Measurements from ENCODE around the gene NOC2L.
A peak's percentile ranks its signal among the peaks of the same experiment; 100 is the strongest.
"Not testable (repeated sequence)": the region's sequence is repeated elsewhere in the genome, so short reads cannot be mapped to it uniquely, and the experiment has no call there.

The NOC2L gene

DNA sequence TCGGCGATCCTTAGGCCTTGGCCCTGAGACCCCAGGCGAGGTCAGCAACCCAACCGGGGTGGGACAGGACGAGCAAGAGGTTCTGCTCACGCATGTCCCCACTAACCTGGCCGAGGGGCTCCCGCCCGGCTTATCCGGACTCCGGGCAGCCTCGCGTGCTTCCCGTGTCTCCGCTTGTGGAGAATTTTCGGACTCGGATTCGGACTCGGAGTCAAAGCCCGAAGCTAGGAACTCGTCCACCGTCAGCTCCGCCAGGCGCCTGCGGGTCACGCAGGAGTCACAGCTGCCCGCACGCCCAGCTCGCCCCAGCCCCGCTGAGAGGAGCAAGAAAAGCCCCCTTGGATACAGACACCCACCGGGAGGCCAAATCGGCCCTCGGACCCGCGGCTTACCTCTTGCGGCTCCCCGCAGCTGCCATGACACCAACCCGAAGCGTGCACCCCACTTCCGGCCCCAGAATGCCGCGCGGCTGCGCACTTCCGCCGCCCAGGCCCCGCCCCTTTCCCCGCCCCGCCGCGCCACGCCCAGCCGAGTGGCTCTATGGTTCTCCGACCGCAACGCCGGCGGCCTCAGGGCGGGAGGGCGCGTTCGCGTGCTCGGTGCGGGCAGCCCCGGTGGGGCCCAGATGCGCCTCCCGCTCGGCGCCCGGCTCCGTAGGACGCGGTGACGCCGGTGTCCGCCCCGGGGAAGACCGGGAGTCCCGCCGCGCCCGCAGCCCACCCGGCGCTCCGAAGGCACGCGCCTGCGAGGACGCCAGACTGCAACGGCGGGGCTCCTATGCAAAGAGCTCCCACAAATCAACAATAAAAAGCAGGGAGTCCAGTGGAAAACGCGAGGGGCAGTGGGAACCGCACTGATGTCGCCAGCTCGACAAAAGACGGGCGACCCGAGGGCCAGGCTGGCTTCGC lies at the start of gene NOC2L:
Gene NOC2L, minus strand, starts transcription at position 434 of the 908 bp plus-strand sequence. Its CDS starts 16 bp downstream, at position 418.
- peak; percentile 94 for DNase-seq (ENCODE audit: low read depth)

DNA sequence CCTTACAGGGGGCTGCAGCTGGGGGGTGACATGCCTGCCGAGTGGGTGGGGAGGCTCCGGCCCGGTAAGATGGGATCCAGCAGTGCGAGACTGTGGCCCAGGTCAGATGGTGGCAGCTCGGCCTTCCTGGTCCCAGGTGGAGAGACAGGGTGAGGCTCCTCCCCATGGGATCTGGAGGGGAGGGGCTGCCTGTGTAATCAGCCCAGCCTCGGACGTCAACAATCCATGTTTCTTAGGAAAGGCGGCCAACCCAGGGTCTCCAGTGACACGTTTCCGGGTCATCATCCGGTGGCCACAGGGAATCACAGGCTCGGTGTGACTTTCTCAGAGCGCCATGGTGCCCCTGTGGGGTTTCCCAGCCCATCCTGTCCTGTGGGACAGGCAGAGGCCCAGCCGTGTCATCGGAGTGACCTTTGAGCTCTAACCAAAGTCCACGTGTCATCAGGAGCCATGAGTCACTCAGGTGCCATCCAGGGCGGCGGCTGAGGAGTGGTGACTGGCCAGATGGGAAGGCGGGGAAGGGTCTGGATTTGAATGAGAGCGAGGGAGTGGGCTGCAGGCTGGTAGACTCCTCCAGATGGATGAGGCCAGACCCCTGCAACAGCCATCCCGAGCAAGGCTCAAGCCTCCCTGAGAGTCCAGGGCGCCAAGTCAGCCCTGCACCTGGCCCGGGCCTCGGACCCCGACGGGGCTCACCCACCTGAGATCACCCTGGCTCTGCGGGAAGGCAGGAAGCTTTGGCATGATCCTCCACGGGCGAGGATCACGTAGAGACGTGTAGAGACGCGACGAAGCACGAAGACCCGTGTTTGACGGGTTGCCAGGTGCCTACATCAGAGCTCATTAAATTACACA lies 47.5 kb upstream of the NOC2L start:
- no peak for DNase-seq (ENCODE audit: low read depth)

DNA sequence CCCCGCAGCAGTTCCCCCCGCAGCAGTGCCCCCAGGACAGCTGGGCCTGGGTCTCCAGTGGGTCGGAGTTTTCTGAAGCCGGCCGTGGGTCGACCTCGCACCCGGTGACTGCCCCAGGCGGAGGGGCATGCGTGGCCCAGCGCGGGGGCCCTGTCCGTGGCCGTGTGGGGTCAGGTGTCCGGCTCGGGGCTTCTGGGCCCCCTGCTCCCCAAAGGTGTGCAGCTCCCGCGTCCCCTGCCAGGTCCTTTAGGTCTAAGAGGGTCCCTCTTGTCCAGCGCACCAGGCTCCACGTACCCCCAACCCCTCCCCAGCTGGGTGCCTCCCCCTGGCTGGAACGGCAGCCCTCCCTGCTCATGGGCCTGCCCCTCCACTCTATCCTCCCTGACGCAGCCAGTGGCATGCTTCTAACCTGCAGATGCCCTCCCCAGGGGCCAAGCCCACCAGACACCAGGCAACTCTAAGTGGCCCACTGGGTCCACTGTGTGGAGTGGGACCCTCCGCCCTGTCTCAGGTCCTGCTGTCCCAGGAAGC lies 46.8 kb upstream of the NOC2L start:
- no peak for DNase-seq (ENCODE audit: low read depth)

DNA sequence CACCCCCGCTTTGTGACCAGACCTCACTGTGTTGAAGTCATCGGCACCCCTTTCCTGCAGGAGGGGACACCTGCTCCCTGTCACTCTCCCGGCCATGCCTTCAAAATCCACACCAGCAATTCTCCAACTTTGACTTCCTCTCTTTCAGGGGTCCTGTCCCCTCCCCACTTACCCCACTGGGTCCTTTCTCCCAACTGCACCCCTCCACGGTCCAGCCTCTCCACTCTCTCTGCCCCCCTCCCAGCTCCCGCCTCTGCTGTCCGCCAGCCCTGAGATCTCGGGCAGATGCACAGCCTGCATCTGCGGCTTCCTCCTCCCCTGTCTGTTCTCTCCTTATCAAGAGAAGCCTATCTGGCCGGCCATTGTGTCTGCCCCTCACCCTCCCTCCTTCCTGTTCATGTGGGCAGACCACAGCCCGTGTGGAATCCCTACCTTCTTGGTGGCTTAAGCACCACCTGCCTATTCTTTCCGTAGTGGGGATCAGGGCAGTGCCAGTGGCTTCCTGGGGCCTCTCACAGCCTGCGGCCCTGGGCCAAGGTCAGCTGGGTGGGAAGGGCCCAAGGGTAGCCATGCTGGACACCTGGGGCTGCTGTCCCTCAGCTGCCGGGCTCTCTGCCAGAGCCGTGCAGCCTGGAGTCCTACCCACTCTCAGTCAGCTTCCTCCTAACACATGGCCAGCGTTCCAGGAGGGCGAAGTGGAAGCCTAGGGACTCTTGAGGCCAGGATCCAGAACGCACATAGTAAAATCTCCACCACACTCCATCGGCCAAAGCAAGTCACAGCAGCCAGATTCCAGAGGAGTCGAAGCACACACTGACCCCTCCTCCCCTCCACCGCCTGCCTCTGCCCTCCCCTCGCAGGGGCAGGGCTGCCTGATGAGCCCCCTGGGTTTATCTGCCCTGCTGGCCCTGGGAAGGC lies 46.0 kb upstream of the NOC2L start:
- peak; percentile 28 for DNase-seq (ENCODE audit: low read depth)

DNA sequence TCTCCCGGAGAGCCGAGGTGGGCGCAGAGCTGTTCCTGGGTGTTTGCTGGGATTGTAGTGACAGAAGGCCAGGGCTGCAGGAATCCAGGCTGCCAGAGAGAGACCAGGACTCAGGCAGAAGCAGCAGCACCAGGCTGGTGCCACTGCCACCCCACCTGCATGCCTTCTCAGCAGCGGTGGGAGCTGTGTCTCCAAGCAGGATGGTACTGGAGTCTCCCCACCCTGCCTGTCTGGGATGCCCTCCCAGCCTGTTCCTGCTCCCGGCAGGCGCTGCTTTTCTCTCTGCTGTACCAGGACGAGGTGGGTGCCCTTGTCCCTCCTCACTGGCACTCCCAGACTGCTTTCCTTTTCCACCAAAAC lies 45.3 kb upstream of the NOC2L start:
- no peak for DNase-seq (ENCODE audit: low read depth)

DNA sequence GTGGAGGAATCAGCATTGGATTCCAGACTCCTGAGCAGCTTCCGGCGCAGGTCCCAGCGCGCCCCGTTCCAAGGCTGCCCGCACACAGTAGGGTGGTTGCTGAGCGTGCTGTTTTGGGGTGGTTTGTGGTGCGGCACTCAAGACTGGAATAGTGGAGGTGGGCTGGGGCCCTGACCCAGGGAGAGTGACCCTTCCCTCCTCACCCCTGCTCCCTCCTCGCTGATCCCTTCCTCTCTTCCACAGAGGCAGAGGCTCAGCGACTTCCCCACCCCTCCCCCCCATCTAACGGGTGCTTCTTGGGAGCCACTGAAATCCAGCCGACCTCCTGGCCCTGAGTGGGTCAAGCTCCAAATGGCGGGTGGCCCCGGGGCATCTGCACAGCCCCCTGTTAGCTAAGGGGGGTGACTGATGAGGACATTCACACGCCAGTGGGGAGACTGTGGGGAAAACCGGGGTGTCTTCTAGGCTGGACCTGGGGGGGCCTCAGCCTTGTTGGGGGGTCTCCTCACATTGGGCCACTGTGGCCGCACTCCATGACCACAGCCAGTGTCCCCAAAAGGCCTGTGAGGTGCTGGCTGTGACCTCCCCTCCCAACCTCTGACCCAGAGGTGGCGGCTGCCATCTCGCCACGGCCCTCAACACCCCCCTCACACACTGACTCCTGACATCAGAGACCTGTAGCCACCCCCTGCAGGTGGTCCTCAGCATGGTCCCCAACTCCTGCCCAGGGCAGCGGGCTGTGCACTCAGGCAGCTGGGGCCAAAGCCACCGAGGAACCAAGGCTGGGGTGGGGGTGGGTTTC lies 44.8 kb upstream of the NOC2L start:
- no peak for DNase-seq (ENCODE audit: low read depth)

DNA sequence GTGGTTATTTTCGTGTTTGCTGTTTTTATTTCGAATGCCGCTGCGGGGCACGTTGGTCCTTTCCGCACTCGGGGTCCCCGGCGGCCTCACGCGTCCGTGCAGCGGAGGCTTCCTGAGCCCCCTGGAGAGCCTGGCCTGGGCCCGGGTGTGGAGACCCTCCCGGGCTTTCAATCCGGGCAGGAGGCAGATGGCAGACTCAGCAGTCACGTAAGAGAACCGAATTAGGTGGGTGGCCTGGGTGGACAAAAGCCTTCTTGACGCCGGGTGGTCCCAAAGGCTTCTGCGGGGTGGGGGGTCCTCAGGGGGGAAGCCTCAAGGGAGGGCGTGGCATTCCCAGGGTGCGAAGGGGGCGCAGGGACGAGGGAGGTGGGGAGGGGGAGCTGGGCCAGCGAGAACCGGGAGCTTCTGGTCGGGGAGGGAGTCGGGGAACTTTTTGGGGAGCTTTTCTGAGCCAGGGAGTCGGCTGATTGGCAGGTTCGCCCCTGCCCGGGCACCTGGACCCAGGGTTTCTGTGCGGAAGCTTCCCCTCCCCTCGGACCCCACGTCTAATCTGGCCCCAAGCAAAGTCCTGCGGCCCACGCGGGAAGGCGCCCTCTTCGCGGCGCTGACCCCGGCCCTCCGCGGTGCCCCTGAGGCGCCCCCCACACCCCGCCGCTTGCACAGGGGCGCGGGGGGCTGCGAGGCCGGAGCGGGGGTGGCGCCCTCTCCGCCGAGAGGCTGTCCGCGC lies 42.2 kb upstream of the NOC2L start:
- no peak for DNase-seq (ENCODE audit: low read depth)

DNA sequence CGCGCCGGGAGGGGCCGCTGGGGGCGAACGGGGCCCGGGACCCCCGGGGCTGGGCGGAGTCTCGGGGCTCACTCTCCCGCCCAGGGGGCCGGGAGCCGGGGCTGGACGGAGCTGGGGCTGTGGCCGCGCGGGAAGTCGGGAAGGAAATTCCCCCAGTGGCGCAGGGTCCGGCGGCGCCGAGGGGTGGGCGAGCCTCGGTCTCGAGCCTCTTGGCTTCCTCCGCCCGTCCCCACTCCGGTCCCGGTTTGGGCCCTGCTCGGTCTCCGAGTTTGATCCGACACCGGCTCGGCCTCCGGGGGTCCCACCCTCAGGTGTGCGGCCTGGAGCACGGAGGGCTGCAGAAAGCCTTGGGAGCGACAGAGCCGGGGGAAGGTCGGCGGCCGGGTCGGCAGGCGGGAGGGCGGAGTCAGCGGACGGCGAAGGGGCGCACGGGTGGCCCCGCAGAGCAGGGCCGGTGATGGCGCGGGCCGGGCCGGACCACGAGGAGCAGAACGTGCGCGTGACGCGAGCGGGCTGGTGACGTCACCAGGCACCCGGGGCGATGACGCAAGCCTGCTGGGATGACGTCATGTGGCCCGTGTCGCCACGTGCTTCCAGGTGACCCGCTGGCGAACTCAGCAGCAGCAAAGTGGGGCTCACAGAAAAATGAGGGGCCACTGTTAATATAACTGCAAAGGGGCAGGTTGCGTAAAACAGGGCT lies 41.5 kb upstream of the NOC2L start:
- DNase-seq (ENCODE audit: low read depth), result peak; percentile 73

DNA sequence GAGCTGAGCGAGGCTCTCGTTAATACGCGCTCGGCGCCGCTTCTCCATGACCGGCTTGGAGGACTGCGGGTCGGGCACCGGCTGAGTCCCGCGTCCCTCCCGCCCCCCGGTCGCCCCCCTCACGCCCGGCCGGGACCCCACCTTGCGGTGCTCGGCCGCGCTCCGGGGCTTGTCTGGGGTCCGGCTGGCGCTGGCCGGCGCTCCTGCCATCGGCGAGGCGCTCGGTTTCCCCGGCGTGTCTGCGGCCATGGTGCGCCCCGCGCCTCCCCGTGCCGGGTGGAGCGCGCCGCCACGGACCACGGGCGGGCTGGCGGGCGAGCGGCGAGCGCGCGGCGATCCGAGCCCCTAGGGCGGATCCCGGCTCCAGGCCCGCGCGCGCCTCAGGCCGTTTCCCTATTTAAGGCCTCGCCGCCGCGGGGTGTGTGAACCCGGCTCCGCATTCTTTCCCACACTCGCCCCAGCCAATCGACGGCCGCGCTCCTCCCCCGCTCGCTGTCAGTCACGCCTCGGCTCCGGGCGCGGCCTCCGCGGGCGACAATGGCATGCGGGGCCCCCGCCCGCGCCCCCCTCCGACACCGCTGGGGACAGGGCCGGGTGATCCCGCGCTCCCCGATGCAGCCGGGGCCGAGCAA lies 40.8 kb upstream of the NOC2L start, which contains the start of gene HES4:
Gene HES4, minus strand, starts transcription at position 373 of the 632 bp plus-strand sequence. Its CDS starts 124 bp downstream, at position 249.
- DNase-seq (ENCODE audit: low read depth), result peak; percentile 92

DNA sequence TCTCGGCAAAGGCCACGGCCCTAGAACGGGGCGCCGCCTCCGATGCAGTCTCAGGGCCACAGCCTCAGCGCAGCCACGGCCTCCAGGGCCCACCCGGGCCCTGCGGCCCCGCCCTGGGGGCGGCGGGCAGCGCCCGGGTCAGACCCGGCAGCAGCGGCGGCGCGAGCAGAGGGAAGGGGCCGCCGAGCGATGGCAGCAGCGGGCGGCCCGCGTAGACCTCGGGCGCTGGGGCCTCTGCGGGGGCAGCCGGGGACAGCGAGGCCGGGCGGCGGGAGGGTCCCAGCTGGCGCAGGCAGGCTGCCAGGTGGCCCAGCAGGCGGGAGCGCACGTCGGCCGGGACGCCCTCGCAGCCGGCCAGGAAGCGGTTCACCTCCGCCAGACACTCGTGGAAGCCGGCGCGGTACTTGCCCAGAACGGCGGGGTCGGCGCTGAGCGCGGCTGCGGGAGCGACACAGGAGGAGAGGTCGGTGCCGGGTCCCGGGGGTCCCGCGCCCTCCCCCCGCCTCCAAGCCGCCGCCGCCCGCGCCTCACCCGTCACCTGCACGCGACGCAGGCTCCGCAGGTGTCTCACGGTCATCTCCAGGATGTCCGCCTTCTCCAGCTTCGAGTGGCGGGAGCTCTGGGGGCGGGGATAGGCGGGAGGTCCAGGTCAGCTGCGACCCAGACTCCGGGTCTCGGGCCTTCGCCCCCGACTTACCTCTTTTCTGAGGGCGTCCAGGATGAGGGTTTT lies 40.1 kb upstream of the NOC2L start:
- no peak for DNase-seq (ENCODE audit: low read depth)

DNA sequence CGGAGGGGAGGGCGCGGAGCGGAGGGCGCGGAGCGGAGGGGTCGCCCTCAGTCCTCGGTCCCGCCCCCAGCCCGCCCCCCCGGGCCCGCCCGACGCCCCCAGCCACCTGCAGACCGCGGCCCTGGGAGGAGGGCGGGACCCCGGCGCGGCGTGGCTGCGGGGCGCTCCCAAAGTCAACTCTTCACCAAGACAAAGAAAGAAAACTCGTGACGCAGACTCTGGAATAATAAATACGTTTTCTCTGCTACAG lies 39.6 kb upstream of the NOC2L start:
- DNase-seq (ENCODE audit: low read depth), result peak; percentile 22

DNA sequence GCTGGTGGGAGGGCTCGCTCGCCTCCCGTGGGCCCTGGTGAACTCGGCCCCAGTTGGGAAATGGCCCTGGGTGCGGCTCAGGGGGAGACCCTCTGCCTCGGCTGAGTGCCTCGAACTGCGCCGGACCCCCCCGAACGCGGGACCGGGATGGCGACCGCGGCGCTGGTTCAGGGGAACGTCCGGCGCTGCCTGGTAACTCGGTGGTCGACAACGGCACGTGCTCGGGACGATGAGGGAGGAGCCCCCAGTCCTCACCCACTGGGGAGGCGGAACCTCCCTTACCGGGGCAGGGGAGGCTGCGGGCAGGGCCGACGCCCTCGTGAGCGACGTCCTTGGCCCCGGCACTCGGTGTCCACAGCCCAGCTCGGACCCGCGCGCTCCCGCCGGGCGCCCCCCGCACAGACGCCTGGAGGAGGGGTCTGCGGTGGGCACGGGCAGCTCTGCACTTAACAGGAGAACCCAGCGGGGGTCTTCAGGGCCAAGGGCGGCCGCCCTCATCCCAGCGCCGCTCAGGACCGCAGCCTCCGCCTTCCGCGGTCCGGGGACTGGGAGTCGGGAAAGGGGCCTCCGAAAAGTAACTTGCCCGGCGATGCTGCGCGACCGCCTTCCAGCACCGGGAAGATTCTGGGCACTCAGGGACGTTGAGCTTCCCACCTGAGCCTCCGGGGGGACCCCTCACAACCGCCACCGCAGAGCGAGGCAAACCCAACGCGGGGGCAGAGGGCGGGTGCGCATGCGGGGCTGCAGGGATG lies 39.1 kb upstream of the NOC2L start:
- DNase-seq (ENCODE audit: low read depth), result no peak

DNA sequence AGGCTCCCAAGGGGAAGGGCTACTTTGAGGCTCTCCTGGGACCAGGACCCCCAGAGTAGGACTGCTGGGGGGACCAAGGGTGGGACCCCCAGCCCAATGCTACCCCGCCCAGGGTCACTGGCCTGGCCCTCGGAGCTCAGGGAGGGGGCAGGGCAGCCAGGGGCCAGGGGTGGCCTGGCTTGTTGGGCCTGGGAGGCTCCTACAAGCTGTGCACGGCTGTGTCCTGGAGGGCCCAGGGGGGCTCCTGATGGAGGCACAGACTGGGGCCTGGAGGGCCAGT lies 38.6 kb upstream of the NOC2L start:
- DNase-seq (ENCODE audit: low read depth), result no peak

DNA sequence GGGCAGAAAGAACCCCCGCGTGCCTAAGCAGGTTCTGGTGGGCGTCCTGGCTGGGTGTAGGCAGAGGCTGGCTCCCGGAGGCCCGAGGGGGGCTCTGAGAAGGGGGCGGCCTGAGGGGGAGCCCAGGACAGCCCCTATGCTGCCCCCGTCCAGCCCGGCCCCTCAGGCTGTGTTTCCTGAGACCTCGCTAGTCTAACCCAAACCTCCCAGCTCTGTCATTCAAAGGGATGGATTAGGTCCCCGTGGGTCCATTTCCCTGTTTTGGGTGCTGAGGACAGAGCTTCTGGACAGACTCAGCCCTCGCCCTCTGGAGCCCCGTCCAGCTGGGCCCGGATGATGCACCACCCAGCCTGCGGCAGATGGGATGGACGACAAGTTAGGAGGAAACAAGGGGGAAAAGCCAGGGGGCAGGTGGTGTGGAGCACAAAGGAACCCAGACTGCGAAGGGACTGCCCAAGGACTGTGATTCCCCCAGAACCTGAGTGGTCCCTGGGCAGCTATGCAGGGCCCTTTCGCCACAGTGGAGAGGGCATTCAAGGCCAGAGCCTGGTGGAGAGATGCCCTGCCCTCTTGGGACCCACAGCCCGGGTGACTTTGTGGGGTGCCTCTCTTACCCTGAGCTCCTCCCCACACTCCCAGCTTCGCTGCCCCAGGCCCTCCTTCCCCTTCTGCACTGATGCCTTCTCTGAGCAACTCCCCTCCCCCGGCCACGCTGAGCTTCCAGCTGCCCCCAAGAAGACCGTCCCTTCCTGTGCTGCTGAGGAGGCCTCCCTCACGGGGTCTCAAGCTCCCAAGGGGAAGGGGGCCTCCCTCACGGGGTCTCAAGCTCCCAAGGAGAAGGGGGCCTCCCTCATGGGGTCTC lies 38.0 kb upstream of the NOC2L start:
- no peak for DNase-seq (ENCODE audit: low read depth)

DNA sequence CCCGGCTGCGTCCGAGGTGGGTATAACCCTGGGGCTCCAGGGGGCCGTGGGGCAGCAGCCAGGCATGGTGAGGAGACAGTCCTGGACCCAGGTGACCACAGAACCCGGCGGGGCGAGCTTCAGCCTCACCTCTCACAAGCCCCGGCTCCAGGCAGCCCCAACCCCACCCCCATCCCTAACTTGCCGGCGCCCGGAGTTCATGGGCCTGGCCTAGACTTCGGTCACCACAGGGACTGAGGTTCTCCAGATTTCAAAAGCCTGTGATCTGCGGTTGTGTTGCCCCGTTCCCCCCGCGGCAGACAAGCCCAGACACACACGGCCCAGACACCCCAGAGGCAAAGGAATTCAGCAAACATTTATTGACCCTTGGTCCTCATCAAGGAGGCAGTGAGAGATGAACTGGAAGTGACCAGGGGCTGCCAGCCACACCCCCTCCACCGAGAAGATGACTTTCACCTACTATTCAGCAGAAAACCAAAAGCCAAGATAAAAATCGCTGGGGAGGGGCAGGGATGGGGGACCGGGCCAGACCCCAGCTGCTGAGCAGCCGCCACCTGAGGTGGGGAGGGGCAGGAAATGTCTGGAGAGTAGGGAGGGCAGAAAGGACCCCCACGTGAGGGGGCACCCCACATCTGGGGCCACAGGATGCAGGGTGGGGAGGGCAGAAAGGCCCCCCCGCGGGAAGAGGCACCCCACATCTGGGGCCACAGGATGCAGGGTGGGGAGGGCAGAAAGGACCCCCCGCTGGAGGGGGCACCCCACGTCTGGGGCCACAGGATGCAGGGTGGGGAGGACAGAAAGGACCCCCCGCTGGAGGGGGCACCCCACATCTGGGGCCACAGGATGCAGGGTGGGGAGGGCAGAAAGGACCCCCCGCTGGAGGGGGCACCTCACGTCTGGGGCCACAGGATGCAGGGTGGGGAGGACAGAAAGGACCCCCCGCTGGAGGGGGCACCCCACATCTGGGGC lies 36.9 kb upstream of the NOC2L start:
- no peak for DNase-seq (ENCODE audit: low read depth)

DNA sequence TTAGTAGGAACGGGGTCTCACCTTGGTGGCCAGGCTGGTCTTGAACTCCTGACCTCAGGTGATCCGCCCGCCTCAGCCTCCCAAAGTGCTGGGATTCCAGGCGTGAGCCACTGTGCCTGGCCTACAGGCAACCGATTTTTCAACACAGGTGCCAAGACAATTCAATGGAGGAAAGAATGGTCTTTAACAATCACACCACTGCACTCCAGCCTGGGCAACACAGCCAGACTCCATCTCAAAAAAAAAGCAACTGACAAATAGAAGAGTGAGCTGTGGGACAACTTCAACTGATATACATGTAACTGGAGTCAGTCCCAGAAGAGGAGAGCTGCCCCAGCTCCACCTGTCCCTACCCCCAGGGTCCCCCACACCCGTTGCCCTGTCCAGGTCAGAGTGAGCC lies 35.5 kb upstream of the NOC2L start:
- DNase-seq (ENCODE audit: low read depth), result not testable (repeated sequence)
